Measurements from ENCODE around the gene TMEM132D. TPM values are rescaled to one million over a fixed set of nuclear protein-coding genes. Genes with fewer than 3 reads are reported as not detected.

TMEM132D gene
- total RNA-seq, 1 experiment from 2014 or later: 1.4 TPM

DNA sequence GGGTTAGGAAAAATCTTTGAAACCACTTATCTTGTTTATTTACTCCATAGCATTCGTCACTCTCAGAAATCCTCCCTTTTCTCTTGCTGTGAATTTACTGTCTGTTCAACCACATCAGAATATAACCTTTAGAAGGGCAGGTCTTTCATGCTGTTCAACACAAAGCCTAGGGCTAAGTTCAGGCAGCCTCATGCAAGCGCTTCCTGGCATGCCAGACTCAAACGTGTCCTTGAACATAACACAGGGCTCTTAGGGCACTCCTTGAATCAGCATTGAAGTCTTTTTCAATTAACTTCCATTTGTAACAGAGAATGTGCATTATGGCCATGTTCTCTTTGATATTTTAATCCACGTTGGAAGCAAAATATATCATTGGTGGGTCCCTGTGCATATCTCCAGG lies 672.8 kb downstream of the TMEM132D start:
- Mint-ChIP-seq H3K9me3 (peaks cover 67% of the 10 kb centered on the region), H3K27me3 (ENCODE audit: low read depth) (peaks cover 12% of the 10 kb centered on the region), H3K27ac (no peak overlapping the region), H3K36me3 (peaks cover 60% of the 10 kb centered on the region), H3K4me1 (no peaks in the 10 kb centered on the region), H3K4me3 (no peak overlapping the region)
- ChIA-PET CTCF (no interaction called here), POLR2A (no interaction called here)
- ATAC-seq: no peak
- TF ChIP-seq NR2C2 (CRISPR knock-in tag; IDR thresholded peaks at IDR 0.05) (no peak), ZNF121 (CRISPR knock-in tag; IDR thresholded peaks at IDR 0.05) (no peak), CREB1 (CRISPR knock-in tag; IDR thresholded peaks at IDR 0.05) (no peak), SP1 (CRISPR knock-in tag; conservative IDR thresholded peaks at IDR 0.05) (no peak), SOX15 (CRISPR knock-in tag; IDR thresholded peaks at IDR 0.05) (no peak), ZNF416 (CRISPR knock-in tag; IDR thresholded peaks at IDR 0.05) (no peak), FOXK1 (CRISPR knock-in tag; IDR thresholded peaks at IDR 0.05) (no peak)
- TF ChIP-seq, protein P1, sequence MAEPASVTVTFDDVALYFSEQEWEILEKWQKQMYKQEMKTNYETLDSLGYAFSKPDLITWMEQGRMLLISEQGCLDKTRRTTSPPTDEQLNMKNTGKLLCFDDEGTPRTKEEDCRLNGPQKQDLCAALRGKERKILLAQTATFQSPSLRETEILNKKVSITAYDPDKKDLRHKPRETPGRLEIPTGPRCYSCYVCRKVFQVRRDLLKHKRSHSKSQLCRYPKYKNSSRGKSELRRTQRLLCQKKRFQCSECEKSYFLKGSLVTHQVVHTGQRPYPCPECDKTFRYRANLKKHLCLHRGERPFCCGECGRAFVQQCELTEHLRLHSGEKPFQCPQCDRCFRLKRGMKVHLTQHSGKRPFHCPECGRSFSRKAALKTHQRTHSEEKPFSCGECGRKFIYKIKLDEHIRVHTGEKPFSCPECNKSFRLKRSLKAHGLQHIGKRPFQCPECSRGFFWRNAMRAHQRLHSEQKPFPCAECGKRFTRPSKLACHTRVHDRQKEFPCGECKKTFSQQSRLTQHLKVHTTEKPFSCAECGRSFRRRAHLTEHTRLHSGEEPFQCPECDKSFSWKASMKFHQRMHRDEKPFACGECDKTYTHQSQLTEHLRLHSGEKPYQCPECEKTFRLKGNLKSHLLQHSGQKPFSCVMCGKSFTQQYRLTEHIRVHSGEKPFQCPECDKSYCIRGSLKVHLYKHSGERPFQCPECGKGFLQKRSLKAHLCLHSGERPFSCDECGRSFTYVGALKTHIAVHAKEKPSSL (CRISPR knock-in tag; conservative IDR thresholded peaks at IDR 0.05): no peak
- TF ChIP-seq, protein P2, sequence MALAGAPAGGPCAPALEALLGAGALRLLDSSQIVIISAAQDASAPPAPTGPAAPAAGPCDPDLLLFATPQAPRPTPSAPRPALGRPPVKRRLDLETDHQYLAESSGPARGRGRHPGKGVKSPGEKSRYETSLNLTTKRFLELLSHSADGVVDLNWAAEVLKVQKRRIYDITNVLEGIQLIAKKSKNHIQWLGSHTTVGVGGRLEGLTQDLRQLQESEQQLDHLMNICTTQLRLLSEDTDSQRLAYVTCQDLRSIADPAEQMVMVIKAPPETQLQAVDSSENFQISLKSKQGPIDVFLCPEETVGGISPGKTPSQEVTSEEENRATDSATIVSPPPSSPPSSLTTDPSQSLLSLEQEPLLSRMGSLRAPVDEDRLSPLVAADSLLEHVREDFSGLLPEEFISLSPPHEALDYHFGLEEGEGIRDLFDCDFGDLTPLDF (CRISPR knock-in tag; IDR thresholded peaks at IDR 0.05): no peak
- DNase-seq (ENCODE audit: low spot score): no peak

DNA sequence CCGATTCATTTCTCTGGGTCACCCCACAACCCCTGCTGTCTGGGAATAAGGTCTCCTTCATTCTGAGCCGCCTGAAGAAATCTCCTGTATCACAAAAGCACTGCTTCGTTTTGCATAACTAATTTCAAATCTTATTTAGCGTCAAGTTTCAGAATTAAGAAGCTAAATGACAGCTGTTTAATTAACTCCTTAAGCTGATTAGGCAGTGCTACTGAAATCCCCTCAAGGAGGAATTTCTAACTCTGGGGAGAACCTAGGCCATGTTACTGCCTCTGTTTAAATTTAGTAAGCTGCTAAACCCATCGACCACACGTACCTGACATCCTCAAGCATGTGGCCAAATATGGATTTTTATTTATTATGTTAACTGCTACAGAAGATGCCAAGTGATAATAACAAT lies 677.0 kb downstream of the TMEM132D start:
- Mint-ChIP-seq H3K4me3 (no peak overlapping the region), H3K9me3 (peaks cover 69% of the 10 kb centered on the region), H3K4me1 (no peaks in the 10 kb centered on the region), H3K27me3 (ENCODE audit: low read depth) (peaks cover 12% of the 10 kb centered on the region), H3K27ac (no peak overlapping the region), H3K36me3 (peaks cover 62% of the 10 kb centered on the region)
- ChIA-PET CTCF (no interaction called here), POLR2A (no interaction called here)
- DNase-seq (ENCODE audit: low spot score) (no peak), ATAC-seq (no peak)
- TF ChIP-seq FOXP1 (CRISPR knock-in tag; IDR thresholded peaks at IDR 0.05; ENCODE audit: borderline replicate concordance): no peak
- no peak for TF ChIP-seq FOXJ3 (CRISPR knock-in tag; IDR thresholded peaks at IDR 0.05; ENCODE audit: borderline replicate concordance)

DNA sequence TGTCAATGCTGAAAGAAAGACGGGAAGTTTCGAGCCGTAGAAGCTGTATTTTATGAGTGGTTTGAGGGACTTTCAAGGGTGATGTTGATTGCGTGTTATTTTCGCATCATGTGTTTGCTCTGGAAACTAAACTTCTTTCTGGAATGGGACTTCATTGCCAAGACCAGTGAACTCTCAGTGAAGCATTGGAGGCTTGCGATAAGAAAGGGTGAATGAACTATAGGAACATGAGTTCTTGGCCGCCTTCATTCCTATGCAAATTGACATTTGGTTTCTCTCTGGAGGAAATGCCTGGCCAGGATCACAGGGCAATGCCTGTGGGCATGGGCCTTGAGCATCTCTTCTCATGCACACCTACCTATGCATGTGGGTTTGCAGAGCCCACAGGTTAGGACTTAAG lies 677.8 kb downstream of the TMEM132D start:
- Mint-ChIP-seq H3K27me3 (ENCODE audit: low read depth) (peaks cover 18% of the 10 kb centered on the region), H3K36me3 (peaks cover 67% of the 10 kb centered on the region), H3K9me3 (peaks cover 76% of the 10 kb centered on the region), H3K4me3 (no peak overlapping the region), H3K27ac (no peak overlapping the region), H3K4me1 (no peaks in the 10 kb centered on the region)
- TF ChIP-seq FOXK1 (CRISPR knock-in tag; IDR thresholded peaks at IDR 0.05) (no peak), ZNF219 (CRISPR knock-in tag; IDR thresholded peaks at IDR 0.05; ENCODE audit: borderline replicate concordance) (no peak)
- ATAC-seq: no peak
- ChIA-PET CTCF (no interaction called here), POLR2A (no interaction called here)
- no peak for DNase-seq (ENCODE audit: low spot score)

DNA sequence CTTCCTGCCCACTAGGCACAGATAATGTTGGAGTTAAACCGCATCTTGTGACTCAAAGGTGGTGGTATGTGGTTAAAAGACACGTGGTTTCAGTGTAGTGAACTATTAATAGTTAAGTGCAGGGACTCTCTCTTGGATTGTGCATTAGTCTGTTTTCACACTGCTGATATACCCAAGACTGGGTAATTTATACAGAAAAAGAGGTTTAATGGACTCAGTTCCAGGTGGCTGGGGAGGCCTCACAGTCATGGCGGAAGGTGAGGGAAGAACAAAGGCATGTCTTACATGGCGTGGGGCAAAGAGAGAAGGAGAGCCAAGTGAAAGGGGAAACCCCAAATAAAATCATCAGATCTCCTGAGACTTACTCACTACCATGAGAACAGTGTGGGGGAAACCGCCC lies 688.3 kb downstream of the TMEM132D start:
- POLR2A ChIA-PET: no interaction called here
- H3K9me3 Mint-ChIP-seq: peaks cover 97% of the 10 kb centered on the region
- H3K4me3 Mint-ChIP-seq: no peak overlapping the region
- peaks cover 87% of the 10 kb centered on the region for H3K36me3 Mint-ChIP-seq
- no peak for ATAC-seq
- peaks cover 3% of the 10 kb centered on the region for H3K27me3 Mint-ChIP-seq (ENCODE audit: low read depth)
- H3K4me1 Mint-ChIP-seq: no peaks in the 10 kb centered on the region
- no peak for DNase-seq (ENCODE audit: low spot score)
- no peak overlapping the region for H3K27ac Mint-ChIP-seq
- CTCF ChIA-PET: no interaction called here
- TF ChIP-seq, protein P3, sequence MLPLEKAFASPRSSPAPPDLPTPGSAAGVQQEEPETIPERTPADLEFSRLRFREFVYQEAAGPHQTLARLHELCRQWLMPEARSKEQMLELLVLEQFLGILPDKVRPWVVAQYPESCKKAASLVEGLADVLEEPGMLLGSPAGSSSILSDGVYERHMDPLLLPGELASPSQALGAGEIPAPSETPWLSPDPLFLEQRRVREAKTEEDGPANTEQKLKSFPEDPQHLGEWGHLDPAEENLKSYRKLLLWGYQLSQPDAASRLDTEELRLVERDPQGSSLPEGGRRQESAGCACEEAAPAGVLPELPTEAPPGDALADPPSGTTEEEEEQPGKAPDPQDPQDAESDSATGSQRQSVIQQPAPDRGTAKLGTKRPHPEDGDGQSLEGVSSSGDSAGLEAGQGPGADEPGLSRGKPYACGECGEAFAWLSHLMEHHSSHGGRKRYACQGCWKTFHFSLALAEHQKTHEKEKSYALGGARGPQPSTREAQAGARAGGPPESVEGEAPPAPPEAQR (CRISPR knock-in tag; IDR thresholded peaks at IDR 0.05): no peak
- TF ChIP-seq, protein P4, sequence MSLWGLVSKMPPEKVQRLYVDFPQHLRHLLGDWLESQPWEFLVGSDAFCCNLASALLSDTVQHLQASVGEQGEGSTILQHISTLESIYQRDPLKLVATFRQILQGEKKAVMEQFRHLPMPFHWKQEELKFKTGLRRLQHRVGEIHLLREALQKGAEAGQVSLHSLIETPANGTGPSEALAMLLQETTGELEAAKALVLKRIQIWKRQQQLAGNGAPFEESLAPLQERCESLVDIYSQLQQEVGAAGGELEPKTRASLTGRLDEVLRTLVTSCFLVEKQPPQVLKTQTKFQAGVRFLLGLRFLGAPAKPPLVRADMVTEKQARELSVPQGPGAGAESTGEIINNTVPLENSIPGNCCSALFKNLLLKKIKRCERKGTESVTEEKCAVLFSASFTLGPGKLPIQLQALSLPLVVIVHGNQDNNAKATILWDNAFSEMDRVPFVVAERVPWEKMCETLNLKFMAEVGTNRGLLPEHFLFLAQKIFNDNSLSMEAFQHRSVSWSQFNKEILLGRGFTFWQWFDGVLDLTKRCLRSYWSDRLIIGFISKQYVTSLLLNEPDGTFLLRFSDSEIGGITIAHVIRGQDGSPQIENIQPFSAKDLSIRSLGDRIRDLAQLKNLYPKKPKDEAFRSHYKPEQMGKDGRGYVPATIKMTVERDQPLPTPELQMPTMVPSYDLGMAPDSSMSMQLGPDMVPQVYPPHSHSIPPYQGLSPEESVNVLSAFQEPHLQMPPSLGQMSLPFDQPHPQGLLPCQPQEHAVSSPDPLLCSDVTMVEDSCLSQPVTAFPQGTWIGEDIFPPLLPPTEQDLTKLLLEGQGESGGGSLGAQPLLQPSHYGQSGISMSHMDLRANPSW (CRISPR knock-in tag; conservative IDR thresholded peaks at IDR 0.05; ENCODE audit: low read depth): no peak
- TF ChIP-seq ZNF317 (CRISPR knock-in tag; IDR thresholded peaks at IDR 0.05; ENCODE audit: borderline replicate concordance, low read depth): no peak
- TF ChIP-seq ELF4 (CRISPR knock-in tag; IDR thresholded peaks at IDR 0.05; ENCODE audit: low read depth): no peak
- TF ChIP-seq, protein P5, sequence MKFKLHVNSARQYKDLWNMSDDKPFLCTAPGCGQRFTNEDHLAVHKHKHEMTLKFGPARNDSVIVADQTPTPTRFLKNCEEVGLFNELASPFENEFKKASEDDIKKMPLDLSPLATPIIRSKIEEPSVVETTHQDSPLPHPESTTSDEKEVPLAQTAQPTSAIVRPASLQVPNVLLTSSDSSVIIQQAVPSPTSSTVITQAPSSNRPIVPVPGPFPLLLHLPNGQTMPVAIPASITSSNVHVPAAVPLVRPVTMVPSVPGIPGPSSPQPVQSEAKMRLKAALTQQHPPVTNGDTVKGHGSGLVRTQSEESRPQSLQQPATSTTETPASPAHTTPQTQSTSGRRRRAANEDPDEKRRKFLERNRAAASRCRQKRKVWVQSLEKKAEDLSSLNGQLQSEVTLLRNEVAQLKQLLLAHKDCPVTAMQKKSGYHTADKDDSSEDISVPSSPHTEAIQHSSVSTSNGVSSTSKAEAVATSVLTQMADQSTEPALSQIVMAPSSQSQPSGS (CRISPR knock-in tag; IDR thresholded peaks at IDR 0.05; ENCODE audit: borderline replicate concordance, low read depth): no peak
- TF ChIP-seq, protein P6, sequence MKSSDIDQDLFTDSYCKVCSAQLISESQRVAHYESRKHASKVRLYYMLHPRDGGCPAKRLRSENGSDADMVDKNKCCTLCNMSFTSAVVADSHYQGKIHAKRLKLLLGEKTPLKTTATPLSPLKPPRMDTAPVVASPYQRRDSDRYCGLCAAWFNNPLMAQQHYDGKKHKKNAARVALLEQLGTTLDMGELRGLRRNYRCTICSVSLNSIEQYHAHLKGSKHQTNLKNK (CRISPR knock-in tag; IDR thresholded peaks at IDR 0.05): no peak
- TF ChIP-seq TP53 (CRISPR knock-in tag; IDR thresholded peaks at IDR 0.05): no peak
- TF ChIP-seq, protein P7, sequence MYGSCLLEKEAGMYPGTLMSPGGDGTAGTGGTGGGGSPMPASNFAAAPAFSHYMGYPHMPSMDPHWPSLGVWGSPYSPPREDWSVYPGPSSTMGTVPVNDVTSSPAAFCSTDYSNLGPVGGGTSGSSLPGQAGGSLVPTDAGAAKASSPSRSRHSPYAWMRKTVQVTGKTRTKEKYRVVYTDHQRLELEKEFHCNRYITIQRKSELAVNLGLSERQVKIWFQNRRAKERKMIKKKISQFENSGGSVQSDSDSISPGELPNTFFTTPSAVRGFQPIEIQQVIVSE (CRISPR knock-in tag; IDR thresholded peaks at IDR 0.05; ENCODE audit: borderline replicate concordance): no peak
- TF ChIP-seq NFE2L1 (CRISPR knock-in tag; IDR thresholded peaks at IDR 0.05): no peak

Data from WTC11 (cell line).